ENCODE measurements around the gene EPHB2. TPM values are rescaled to one million over a fixed set of nuclear protein-coding genes. Genes with fewer than 3 reads are reported as not detected.

Gene EPHB2
- total and polyA plus RNA-seq, 2 of the 13 experiments (the other 11 are each of a cell fraction or from before 2014, with no cell fraction given): 0.03 to 0.11 TPM

DNA sequence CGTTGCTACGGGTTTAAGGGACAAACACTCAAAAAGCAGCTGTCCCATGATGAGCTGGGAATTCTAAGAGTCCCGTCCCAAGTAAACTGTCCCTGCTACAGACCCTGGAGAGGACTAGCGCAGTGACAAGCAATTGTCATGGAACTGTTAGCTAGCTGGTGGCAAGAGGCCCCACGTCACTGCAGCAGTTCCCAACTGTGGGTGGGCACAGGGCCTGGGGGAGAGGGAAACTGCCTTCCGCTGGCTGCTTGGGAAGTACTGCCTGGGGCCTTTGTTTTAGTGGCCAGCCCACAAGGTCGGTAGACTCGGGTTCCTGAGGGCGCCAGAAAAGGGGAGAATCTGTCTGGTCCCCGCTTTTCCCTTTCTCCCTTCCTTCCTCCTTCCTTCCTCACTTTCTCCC lies 164.6 kb downstream of the EPHB2 start (continued):
- TF ChIP-seq, protein P1, sequence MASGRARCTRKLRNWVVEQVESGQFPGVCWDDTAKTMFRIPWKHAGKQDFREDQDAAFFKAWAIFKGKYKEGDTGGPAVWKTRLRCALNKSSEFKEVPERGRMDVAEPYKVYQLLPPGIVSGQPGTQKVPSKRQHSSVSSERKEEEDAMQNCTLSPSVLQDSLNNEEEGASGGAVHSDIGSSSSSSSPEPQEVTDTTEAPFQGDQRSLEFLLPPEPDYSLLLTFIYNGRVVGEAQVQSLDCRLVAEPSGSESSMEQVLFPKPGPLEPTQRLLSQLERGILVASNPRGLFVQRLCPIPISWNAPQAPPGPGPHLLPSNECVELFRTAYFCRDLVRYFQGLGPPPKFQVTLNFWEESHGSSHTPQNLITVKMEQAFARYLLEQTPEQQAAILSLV (CRISPR knock-in tag; IDR thresholded peaks at IDR 0.05; ENCODE audit: borderline replicate concordance): no peak
- no peak for TF ChIP-seq SYNCRIP (IDR thresholded peaks at IDR 0.05; ENCODE audit: insufficient read depth, low read depth, low read length)
- TF ChIP-seq U2AF1 (optimal IDR thresholded peaks at IDR 0.05; ENCODE audit: low read depth, low read length): no peak
- TF ChIP-seq ZNF136 (CRISPR knock-in tag; IDR thresholded peaks at IDR 0.05; ENCODE audit: low read depth): no peak

DNA sequence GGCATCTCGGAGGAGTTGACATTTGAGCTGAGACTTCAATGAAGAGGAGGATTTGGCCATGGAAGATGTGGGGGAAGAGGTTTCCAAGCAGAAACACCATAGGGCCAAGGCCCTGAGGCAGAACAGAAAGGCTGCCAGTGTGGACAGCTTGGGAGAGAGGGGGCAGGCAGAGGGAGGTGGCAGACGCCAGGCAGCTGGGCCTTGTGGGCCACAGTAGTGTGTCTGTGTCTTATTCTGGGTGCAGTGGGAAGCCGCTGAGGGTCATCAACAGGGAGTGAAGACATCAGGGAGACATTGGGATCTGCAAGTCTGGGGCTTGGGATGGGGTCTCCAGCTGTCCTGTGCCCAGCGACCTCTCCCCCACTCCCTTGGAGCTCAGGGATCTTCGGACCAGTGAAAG lies 165.2 kb downstream of the EPHB2 start:
- 9% methylated on average over 3 of the region's 5 CpGs for WGBS (ENCODE audit: low lambda C conversion rate)
- Histone ChIP-seq H3K27me3 (ENCODE audit: control insufficient read depth in 1 of 2, insufficient read depth in 2 of 2, low read length in 2 of 2) (peaks cover 8 to 66% of the 10 kb centered on the region in 2 experiments; a peak in 4 of 5 replicates), H2AFZ (ENCODE audit: low read length) (no peak overlapping the region), H4K20me1 (ENCODE audit: insufficient read depth, low read length) (no peaks in the 10 kb centered on the region), H3K4me1 (ENCODE audit: insufficient read depth, low read length) (0 out of 2 replicates have a peak, but pooled peaks cover 7% of the 10 kb centered on the region), H3K9me3 (ENCODE audit: low read length) (no peaks in the 10 kb centered on the region), H3K9ac (ENCODE audit: insufficient read depth, low read depth, low read length) (no peak overlapping the region), H3K36me3 (replicated peaks in 1 of 2; ENCODE audit: control insufficient read depth in 1 of 2, insufficient read depth in 2 of 2, low read length in 2 of 2) (no peaks in the 10 kb centered on the region), H3K4me2 (ENCODE audit: low read depth, low read length) (no peak overlapping the region), H3K27ac (ENCODE audit: extremely low read length, insufficient read depth, low read length) (no peak overlapping the region), H3K4me3 (replicated peaks in 1 of 3; ENCODE audit: insufficient read depth in 1 of 3, low read depth in 2 of 3, low read length in 3 of 3) (no peak overlapping the region), H3K79me2 (ENCODE audit: insufficient read depth, low read length) (no peaks in the 10 kb centered on the region)
- in situ Hi-C loops (cut with HindIII; ENCODE audit: extremely low pct_ligation_motif_present, low pct_unique_long_range_greater_than_20kb): loop anchor here (25.0 kb wide), 1 partner anchor 164 kb away; the partner anchor contains the start of gene EPHB2
- no peak for DNase-seq (ENCODE audit: low spot score)
- ATAC-seq: no peak
- BruUV-seq (replicated peaks): no TSS peak
- intact Hi-C loops (cut with micrococcal nuclease; ENCODE audit: unreplicated experiment): no loop called here
- no peak for TF ChIP-seq ZFP82 (CRISPR knock-in tag; IDR thresholded peaks at IDR 0.05; ENCODE audit: borderline replicate concordance)
- TF ChIP-seq ZSCAN21 (CRISPR knock-in tag; IDR thresholded peaks at IDR 0.05; ENCODE audit: borderline replicate concordance): no peak
- no peak for TF ChIP-seq KLF15 (CRISPR knock-in tag; IDR thresholded peaks at IDR 0.05; ENCODE audit: borderline replicate concordance)
- TF ChIP-seq, protein P2, sequence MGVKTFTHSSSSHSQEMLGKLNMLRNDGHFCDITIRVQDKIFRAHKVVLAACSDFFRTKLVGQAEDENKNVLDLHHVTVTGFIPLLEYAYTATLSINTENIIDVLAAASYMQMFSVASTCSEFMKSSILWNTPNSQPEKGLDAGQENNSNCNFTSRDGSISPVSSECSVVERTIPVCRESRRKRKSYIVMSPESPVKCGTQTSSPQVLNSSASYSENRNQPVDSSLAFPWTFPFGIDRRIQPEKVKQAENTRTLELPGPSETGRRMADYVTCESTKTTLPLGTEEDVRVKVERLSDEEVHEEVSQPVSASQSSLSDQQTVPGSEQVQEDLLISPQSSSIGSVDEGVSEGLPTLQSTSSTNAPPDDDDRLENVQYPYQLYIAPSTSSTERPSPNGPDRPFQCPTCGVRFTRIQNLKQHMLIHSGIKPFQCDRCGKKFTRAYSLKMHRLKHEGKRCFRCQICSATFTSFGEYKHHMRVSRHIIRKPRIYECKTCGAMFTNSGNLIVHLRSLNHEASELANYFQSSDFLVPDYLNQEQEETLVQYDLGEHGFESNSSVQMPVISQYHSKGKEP (CRISPR knock-in tag; IDR thresholded peaks at IDR 0.05): no peak
- no peak for TF ChIP-seq HES4 (CRISPR knock-in tag; IDR thresholded peaks at IDR 0.05; ENCODE audit: borderline replicate concordance)
- TF ChIP-seq NCOA5 (CRISPR knock-in tag; IDR thresholded peaks at IDR 0.05): no peak
- POLR2A ChIA-PET: no interaction called here
- no peak for FAIRE-seq
- CTCF ChIA-PET (ENCODE audit: low intra/inter-chr PET ratio, low total read pairs): no interaction called here

Data from HepG2 (cell line).